ENCODE results near the gene PDE7B. TPM values are rescaled to one million over a fixed set of nuclear protein-coding genes. Genes with fewer than 3 reads are reported as not detected.

PDE7B gene
- total RNA-seq, 1 donor from 2014 or later: 3.9 TPM

DNA sequence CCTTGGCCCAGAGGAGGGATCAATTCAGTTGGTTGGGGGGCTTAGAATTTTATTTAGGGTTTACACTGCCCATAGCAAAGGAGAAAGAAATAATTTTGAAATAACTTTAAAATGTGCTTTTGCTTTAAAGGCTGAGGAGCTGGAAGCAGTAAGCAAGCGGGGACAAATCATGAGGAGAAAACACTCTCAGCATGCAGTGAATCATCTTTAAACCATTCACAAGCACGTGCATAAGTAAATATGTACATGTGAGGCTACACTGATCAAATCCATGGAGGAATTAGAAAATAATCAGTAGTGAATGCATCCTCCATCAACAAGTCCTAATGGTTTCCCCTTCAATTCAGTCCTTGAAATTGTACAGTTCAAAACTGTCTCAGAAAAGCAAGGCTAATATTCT, 217.6 kb downstream of the PDE7B start:
- Mint-ChIP-seq H3K36me3 (ENCODE audit: unreplicated experiment) (peaks cover 2% of the 10 kb centered on the region), H3K4me3 (ENCODE audit: unreplicated experiment) (no peak overlapping the region), H3K4me1 (ENCODE audit: unreplicated experiment) (peaks cover 16% of the 10 kb centered on the region), H3K9me3 (ENCODE audit: unreplicated experiment) (no peaks in the 10 kb centered on the region), H3K27ac (ENCODE audit: unreplicated experiment) (no peak overlapping the region), H3K27me3 (ENCODE audit: unreplicated experiment) (no peaks in the 10 kb centered on the region)
- no peak for DNase-seq (ENCODE audit: extremely low spot score, unreplicated experiment)
- TF ChIP-seq, protein P1, sequence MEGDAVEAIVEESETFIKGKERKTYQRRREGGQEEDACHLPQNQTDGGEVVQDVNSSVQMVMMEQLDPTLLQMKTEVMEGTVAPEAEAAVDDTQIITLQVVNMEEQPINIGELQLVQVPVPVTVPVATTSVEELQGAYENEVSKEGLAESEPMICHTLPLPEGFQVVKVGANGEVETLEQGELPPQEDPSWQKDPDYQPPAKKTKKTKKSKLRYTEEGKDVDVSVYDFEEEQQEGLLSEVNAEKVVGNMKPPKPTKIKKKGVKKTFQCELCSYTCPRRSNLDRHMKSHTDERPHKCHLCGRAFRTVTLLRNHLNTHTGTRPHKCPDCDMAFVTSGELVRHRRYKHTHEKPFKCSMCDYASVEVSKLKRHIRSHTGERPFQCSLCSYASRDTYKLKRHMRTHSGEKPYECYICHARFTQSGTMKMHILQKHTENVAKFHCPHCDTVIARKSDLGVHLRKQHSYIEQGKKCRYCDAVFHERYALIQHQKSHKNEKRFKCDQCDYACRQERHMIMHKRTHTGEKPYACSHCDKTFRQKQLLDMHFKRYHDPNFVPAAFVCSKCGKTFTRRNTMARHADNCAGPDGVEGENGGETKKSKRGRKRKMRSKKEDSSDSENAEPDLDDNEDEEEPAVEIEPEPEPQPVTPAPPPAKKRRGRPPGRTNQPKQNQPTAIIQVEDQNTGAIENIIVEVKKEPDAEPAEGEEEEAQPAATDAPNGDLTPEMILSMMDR (IDR thresholded peaks at IDR 0.05): no peak

DNA sequence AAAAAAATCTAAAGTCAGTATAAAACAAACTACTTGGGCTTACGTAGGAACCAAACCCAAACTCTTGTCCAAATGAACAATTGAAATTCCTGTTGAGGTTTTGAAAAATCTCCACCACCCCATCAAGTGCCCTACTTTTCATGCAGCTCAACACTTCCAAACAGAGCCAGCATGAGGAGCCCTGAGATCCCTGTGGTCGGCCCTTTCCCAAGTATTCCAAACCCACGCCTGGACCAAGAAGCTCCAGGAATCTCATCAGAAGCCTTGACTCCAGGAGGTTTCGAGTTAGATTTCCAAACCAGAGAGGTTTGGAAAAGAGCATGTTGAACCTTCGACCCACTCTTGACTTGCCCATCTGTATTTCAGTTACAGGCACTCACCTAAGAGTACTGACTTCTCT, 219.3 kb downstream of the PDE7B start:
- Mint-ChIP-seq H3K27ac (ENCODE audit: unreplicated experiment) (no peak overlapping the region), H3K4me1 (ENCODE audit: unreplicated experiment) (peaks cover 16% of the 10 kb centered on the region), H3K36me3 (ENCODE audit: unreplicated experiment) (no peaks in the 10 kb centered on the region), H3K4me3 (ENCODE audit: unreplicated experiment) (no peak overlapping the region), H3K9me3 (ENCODE audit: unreplicated experiment) (no peaks in the 10 kb centered on the region), H3K27me3 (ENCODE audit: unreplicated experiment) (no peaks in the 10 kb centered on the region)
- TF ChIP-seq, protein P1 (IDR thresholded peaks at IDR 0.05): no peak
- no peak for DNase-seq (ENCODE audit: extremely low spot score, unreplicated experiment)

- H3K27ac Mint-ChIP-seq (ENCODE audit: unreplicated experiment): no peak overlapping the region
- no peak overlapping the region for H3K4me3 Mint-ChIP-seq (ENCODE audit: unreplicated experiment)
- H3K27me3 Mint-ChIP-seq (ENCODE audit: unreplicated experiment): no peaks in the 10 kb centered on the region
These were observed 221.2 kb downstream of the PDE7B start for GRCh38 chr6:136072691-136073090.

GRCh38 chr6:136073216-136073615, 221.7 kb downstream of the PDE7B start:
- Mint-ChIP-seq H3K27ac (ENCODE audit: unreplicated experiment) (no peak overlapping the region), H3K9me3 (ENCODE audit: unreplicated experiment) (no peaks in the 10 kb centered on the region), H3K27me3 (ENCODE audit: unreplicated experiment) (no peaks in the 10 kb centered on the region), H3K36me3 (ENCODE audit: unreplicated experiment) (no peaks in the 10 kb centered on the region), H3K4me3 (ENCODE audit: unreplicated experiment) (no peak overlapping the region), H3K4me1 (ENCODE audit: unreplicated experiment) (peaks cover 8% of the 10 kb centered on the region)
- no peak for DNase-seq (ENCODE audit: extremely low spot score, unreplicated experiment)
- TF ChIP-seq, protein P1 (IDR thresholded peaks at IDR 0.05): no peak

More at GRCh38 chr6:136072691-136073090, 221.2 kb downstream of the PDE7B start:
- Mint-ChIP-seq H3K4me1 (ENCODE audit: unreplicated experiment) (peaks cover 13% of the 10 kb centered on the region), H3K9me3 (ENCODE audit: unreplicated experiment) (no peaks in the 10 kb centered on the region), H3K36me3 (ENCODE audit: unreplicated experiment) (no peaks in the 10 kb centered on the region)
- TF ChIP-seq, protein P1 (IDR thresholded peaks at IDR 0.05): no peak
- DNase-seq (ENCODE audit: extremely low spot score, unreplicated experiment): no peak

- Mint-ChIP-seq H3K4me3 (ENCODE audit: unreplicated experiment) (no peak overlapping the region), H3K27ac (ENCODE audit: unreplicated experiment) (no peak overlapping the region), H3K36me3 (ENCODE audit: unreplicated experiment) (no peaks in the 10 kb centered on the region), H3K9me3 (ENCODE audit: unreplicated experiment) (no peaks in the 10 kb centered on the region), H3K27me3 (ENCODE audit: unreplicated experiment) (no peaks in the 10 kb centered on the region), H3K4me1 (ENCODE audit: unreplicated experiment) (peaks cover 9% of the 10 kb centered on the region)
- TF ChIP-seq, protein P1 (IDR thresholded peaks at IDR 0.05): no peak
- DNase-seq (ENCODE audit: extremely low spot score, unreplicated experiment): no peak
These were observed 225.0 kb downstream of the PDE7B start for GRCh38 chr6:136076496-136076895.

All from osteocyte (in vitro differentiated cells).